ENCODE results near the gene PKIB. TPM values are rescaled to one million over a fixed set of nuclear protein-coding genes. Genes with fewer than 3 reads are reported as not detected.
A peak's percentile ranks its signal among the peaks of the same experiment; 100 is the strongest.

PKIB gene
- total and polyA plus RNA-seq, 2 of the 4 experiments (the other 2 are of a cell fraction), result 6.3 to 13.1 TPM

DNA sequence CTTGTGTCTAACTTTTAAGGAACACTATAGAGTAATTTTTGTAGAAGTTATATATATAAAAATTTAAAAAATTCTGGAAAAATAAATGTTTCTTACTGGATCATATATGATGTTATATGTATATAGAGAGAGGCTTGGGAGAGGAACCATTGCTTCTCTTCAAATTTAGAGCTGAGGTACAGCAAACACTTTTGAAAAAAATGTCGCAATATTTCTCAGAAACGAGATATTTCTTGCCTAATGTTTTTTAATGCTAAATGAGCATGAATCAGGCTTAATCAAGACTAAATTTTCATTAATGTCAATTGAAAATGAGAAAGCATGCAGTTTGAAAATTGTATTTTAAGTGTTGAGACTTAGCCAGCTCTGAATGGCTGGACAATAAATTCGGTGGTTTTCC lies 2.6 kb downstream of the PKIB start:
- ATAC-seq (ENCODE audit: low read depth), result no peak
- Histone ChIP-seq H2BK5ac (ENCODE audit: low read depth, low read length, poor library complexity, severe bottlenecking) (no peak overlapping the region), H3K36me3 (ENCODE audit: control insufficient read depth, insufficient read depth, low read length) (no peaks in the 10 kb centered on the region), H2BK15ac (ENCODE audit: low read depth, low read length) (no peak overlapping the region), H4K5ac (ENCODE audit: low read depth, low read length) (no peak overlapping the region), H4K20me1 (ENCODE audit: insufficient read depth, low read length) (no peaks in the 10 kb centered on the region), H3K14ac (replicated peaks; ENCODE audit: low read depth, low read length) (no peak overlapping the region), H2AK9ac (replicated peaks; ENCODE audit: low read depth, low read length, poor library complexity) (no peak overlapping the region), H3K4me1 (ENCODE audit: control insufficient read depth, insufficient read depth, low read length) (peaks cover 7% of the 10 kb centered on the region; the same call in 1 of the 2 replicates), H3K9me3 (ENCODE audit: control insufficient read depth, insufficient read depth, low read length) (no peaks in the 10 kb centered on the region), H3K79me1 (ENCODE audit: low read depth in 1 of 2, low read length in 2 of 2) (no peaks in the 10 kb centered on the region), H3K18ac (ENCODE audit: low read depth, low read length) (no peak overlapping the region), H2AFZ (replicated peaks; ENCODE audit: low read length, poor library complexity) (no peak overlapping the region), H3K4ac (ENCODE audit: low read depth, low read length) (no peak overlapping the region), H3K9me1 (ENCODE audit: insufficient read depth, low read length) (no peaks in the 10 kb centered on the region), H3K27ac (ENCODE audit: insufficient read depth, low read length) (no peak overlapping the region), H3K9ac (ENCODE audit: low read depth, low read length) (no peak overlapping the region), H3K56ac (ENCODE audit: extremely low read depth, insufficient read depth, low read length) (no peak overlapping the region), H3K23ac (ENCODE audit: low read depth, low read length) (no peak overlapping the region), H3K4me2 (ENCODE audit: low read depth, low read length) (no peak overlapping the region), H2BK120ac (ENCODE audit: low read depth, low read length) (no peak overlapping the region), H3K27me3 (ENCODE audit: control insufficient read depth, insufficient read depth, low read length) (peaks cover 18% of the 10 kb centered on the region), H2BK20ac (ENCODE audit: low read depth, low read length) (no peak overlapping the region), H3K4me3 (ENCODE audit: insufficient read depth, low read depth, low read length) (no peak overlapping the region), H4K91ac (ENCODE audit: insufficient read depth, low read depth, low read length) (no peak overlapping the region), H2AK5ac (ENCODE audit: low read depth, low read length) (no peak overlapping the region), H4K8ac (ENCODE audit: low read depth in 2 of 2, low read length in 2 of 2) (no peak overlapping the region)
- BruUV-seq (replicated peaks), result no TSS peak
- no CpG with 5 or more reads among the region's 3 CpGs for WGBS, 2 experiments (ENCODE audit: extremely low coverage in 2 of 2, insufficient read length in 1 of 2)
- dilution Hi-C loops (cut with HindIII; ENCODE audit: low sequenced_read_pairs, unreplicated experiment) (no loop called here), in situ Hi-C loops (cut with MboI; ENCODE audit: low sequenced_read_pairs) (no loop called here), intact Hi-C loops (cut with micrococcal nuclease) (no loop called here)
- CTCF ChIA-PET, result interaction anchor here (0.6 kb wide), 1 partner anchor 1071 kb away, joined by 3 read pairs; no protein-coding TSS in a partner anchor
- TF ChIP-seq CHD1 (IDR thresholded peaks at IDR 0.05; ENCODE audit: low read depth, low read length), result no peak
- TF ChIP-seq NFE2L2 (IDR thresholded peaks at IDR 0.05; ENCODE audit: low read depth, low read length), result no peak
- TF ChIP-seq SMC3 (IDR thresholded peaks at IDR 0.05; ENCODE audit: low read depth, low read length), result no peak
- TF ChIP-seq MAFK (IDR thresholded peaks at IDR 0.05; ENCODE audit: low read depth, low read length), result no peak
- TF ChIP-seq RCOR1 (IDR thresholded peaks at IDR 0.05; ENCODE audit: insufficient replicate concordance, low read length), result no peak
- peak; percentile 62 for TF ChIP-seq CEBPB (IDR thresholded peaks at IDR 0.05; ENCODE audit: low read depth, low read length)
- TF ChIP-seq, protein P1, sequence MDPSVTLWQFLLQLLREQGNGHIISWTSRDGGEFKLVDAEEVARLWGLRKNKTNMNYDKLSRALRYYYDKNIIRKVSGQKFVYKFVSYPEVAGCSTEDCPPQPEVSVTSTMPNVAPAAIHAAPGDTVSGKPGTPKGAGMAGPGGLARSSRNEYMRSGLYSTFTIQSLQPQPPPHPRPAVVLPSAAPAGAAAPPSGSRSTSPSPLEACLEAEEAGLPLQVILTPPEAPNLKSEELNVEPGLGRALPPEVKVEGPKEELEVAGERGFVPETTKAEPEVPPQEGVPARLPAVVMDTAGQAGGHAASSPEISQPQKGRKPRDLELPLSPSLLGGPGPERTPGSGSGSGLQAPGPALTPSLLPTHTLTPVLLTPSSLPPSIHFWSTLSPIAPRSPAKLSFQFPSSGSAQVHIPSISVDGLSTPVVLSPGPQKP (IDR thresholded peaks at IDR 0.05; ENCODE audit: borderline replicate concordance, low read depth, low read length), result no peak
- DNase-seq, result no peak
- POLR2A ChIA-PET (ENCODE audit: unreplicated experiment), result no interaction called here

Measured in IMR-90 (cell line).